Panc1 (cell line): Measurements from ENCODE around the gene UTRN. TPM values are rescaled to one million over a fixed set of nuclear protein-coding genes. Genes with fewer than 3 reads are reported as not detected.
A peak's percentile ranks its signal among the peaks of the same experiment; 100 is the strongest.

ENCODE experiments used
- ATAC-seq: fragments of 200-7000 bp; cut with Tn5 transposase; 2 replicates; pipeline ENCODE4 v1.9.1; 2020; ENCODE audit warnings: mild to moderate bottlenecking, moderate library complexity
- BruUV-seq: library from RNA; stranded (reverse); fragments of 400-500 nt; replicated peaks from 2 replicates; lab custom pipeline; 2021; lab: Mats Ljungman, UMichigan
- CTCF ChIA-PET: fragments of 300-600 bp; sonication (Branson Sonifier 250); formaldehyde crosslinking; loops from one replicate; lab custom pipeline; 2022; ENCODE audit warnings: antibody characterized with exemption; lab: Charles Lee
- POLR2A ChIA-PET: fragments of 300-600 bp; sonication (Branson Sonifier 250); formaldehyde crosslinking; loops from one replicate; lab custom pipeline; 2022; ENCODE audit warnings: antibody characterized with exemption; lab: Charles Lee
- DNase-seq: peaks from one replicate; pipeline ENCODE4 v3.0.0-alpha.2; 2010; ENCODE audit warnings: low read depth, low spot score
- H3K27ac ChIP-seq: 2 replicates; pipeline ENCODE4 v1.5.1; 2011; ENCODE audit warnings: mild to moderate bottlenecking, low read length, inconsistent platforms
- H3K27me3 ChIP-seq: fragments of 200-500 bp; sonication (Bioruptor generic); 2 replicates; pipeline ENCODE4 v1.6.0; 2014; ENCODE audit warnings: low read length, inconsistent platforms; ENCODE audit not compliant: control insufficient read depth, insufficient read depth
- H3K36me3 ChIP-seq: fragments of 200-500 bp; sonication (Bioruptor generic); 2 replicates; pipeline ENCODE4 v1.5.1; 2014; ENCODE audit warnings: inconsistent platforms, mild to moderate bottlenecking, low read length, moderate library complexity; ENCODE audit not compliant: control insufficient read depth, insufficient read depth
- H3K4me1 ChIP-seq: 2 replicates; pipeline ENCODE4 v1.5.1; 2011; ENCODE audit warnings: inconsistent platforms, mild to moderate bottlenecking, low read length, moderate library complexity; ENCODE audit not compliant: control insufficient read depth, insufficient read depth
- H3K4me3 ChIP-seq, 2 experiments: 2 replicates each; pipeline ENCODE4 v1.5.1; 2011 to 2012; ENCODE audit warnings: low read depth in 2 of 2, low read length in 2 of 2, mild to moderate bottlenecking in 2 of 2, inconsistent platforms in 1 of 2, moderate library complexity in 1 of 2
- H3K9me3 ChIP-seq: fragments of 200-500 bp; sonication (Bioruptor generic); 2 replicates; pipeline ENCODE4 v1.5.1; 2014; ENCODE audit warnings: low read depth, mild to moderate bottlenecking, inconsistent platforms, low read length, moderate library complexity; ENCODE audit not compliant: control insufficient read depth, insufficient read depth
- CTCF ChIP-seq: fragments of 450-650 bp; IDR thresholded peaks from 2 replicates; pipeline ENCODE4 v1.5.1; 2017; ENCODE audit warnings: mild to moderate bottlenecking
- POLR2AphosphoS5 ChIP-seq: IDR thresholded peaks from 2 replicates; pipeline ENCODE4 v1.6.1; 2012; ENCODE audit warnings: mild to moderate bottlenecking, low read depth, low read length, moderate library complexity
- REST ChIP-seq, 2 experiments: IDR thresholded peaks; 2 replicates each; pipeline ENCODE4 v1.6.1; 2011 to 2012; ENCODE audit warnings: low read depth in 2 of 2, control low read depth in 1 of 2, low read length in 1 of 2, mild to moderate bottlenecking in 1 of 2, moderate library complexity in 1 of 2; ENCODE audit not compliant: insufficient read depth in 1 of 2
- SIN3A ChIP-seq: IDR thresholded peaks from 2 replicates; pipeline ENCODE4 v1.6.1; 2012; ENCODE audit warnings: low read depth, mild to moderate bottlenecking, low read length, moderate library complexity, borderline replicate concordance; ENCODE audit not compliant: insufficient read depth
- TCF7L2 ChIP-seq: IDR thresholded peaks from 2 replicates; pipeline ENCODE4 v1.6.1; 2011; ENCODE audit warnings: mild to moderate bottlenecking, low read depth, low read length, inconsistent platforms
- in situ Hi-C: cut with HindIII; loops from 2 replicates; pipeline ENCODE4 v1.10.0; 2016; ENCODE audit warnings: low sequenced_read_pairs, low pct_unique_long_range_greater_than_20kb
- intact Hi-C: fragments of 100-400 bp; cut with micrococcal nuclease; formaldehyde crosslinking; loops from one replicate; pipeline ENCODE4 v1.10.0; 2022; ENCODE audit not compliant: unreplicated experiment
- total RNA-seq: library from RNA; stranded (reverse); gene quantifications from one replicate; pipeline ENCODE4 v1.2.1, GENCODE V29; 2021; ENCODE audit not compliant: unreplicated experiment

The UTRN gene
- total RNA-seq, 1 experiment from 2014 or later, result 122 TPM

- intact Hi-C loops (no loop called here), in situ Hi-C loops (no loop called here)
- Histone ChIP-seq H3K27ac (peak overlapping the region; percentile 92), H3K36me3 (no peaks in the 10 kb centered on the region), H3K4me3 (peak overlapping the region; percentile 3 to 43; a peak in 3 of 4 replicates), H3K27me3 (no peaks in the 10 kb centered on the region), H3K4me1 (peaks cover 36% of the 10 kb centered on the region), H3K9me3 (peaks cover 8% of the 10 kb centered on the region; the same call in 1 of the 2 replicates)
- POLR2A ChIA-PET, result interaction anchor here (0.5 kb wide), 1 partner anchor 84 kb away, joined by 3 read pairs; no protein-coding TSS in a partner anchor
- no peak for TF ChIP-seq SIN3A
- TF ChIP-seq CTCF, result no peak
- no peak for TF ChIP-seq REST (IDR thresholded peaks at IDR 0.05; ENCODE audit: insufficient read depth in 1 of 2, low read depth in 2 of 2, low read length in 1 of 2)
- TF ChIP-seq TCF7L2, result no peak
- TF ChIP-seq POLR2AphosphoS5, result peak; percentile 28; the same call in 1 of the 2 replicates
- no TSS peak for BruUV-seq
- peak; percentile 80 for ATAC-seq
- no peak for DNase-seq
- CTCF ChIA-PET, result no interaction called here
Observed at GRCh38 chr6:144266091-144266649, 19.0 kb upstream of the UTRN start.

- H3K27me3 ChIP-seq, result no peaks in the 10 kb centered on the region
- TF ChIP-seq REST (IDR thresholded peaks at IDR 0.05; ENCODE audit: insufficient read depth in 1 of 2, low read depth in 2 of 2, low read length in 1 of 2), result no peak
- no peak for TF ChIP-seq SIN3A
- TF ChIP-seq TCF7L2, result no peak
- TF ChIP-seq CTCF, result no peak
- ChIA-PET CTCF (interaction anchor here (0.7 kb wide), 1 partner anchor 49 kb away, joined by 5 read pairs; no protein-coding TSS in a partner anchor), POLR2A (no interaction called here)
- DNase-seq, result no peak
- ATAC-seq, result no peak
- H3K36me3 ChIP-seq, result no peaks in the 10 kb centered on the region
- peak overlapping the region; percentile 45; the same call in 1 of the 2 replicates for H3K27ac ChIP-seq
- no peak overlapping the region for H3K4me3 ChIP-seq
- intact Hi-C loops, result no loop called here
- no TSS peak for BruUV-seq
- in situ Hi-C loops, result no loop called here
- 0 out of 2 replicates have a peak, but pooled peaks cover 4% of the 10 kb centered on the region for H3K9me3 ChIP-seq
- peaks cover 29% of the 10 kb centered on the region for H3K4me1 ChIP-seq
Observed at GRCh38 chr6:144268794-144269349, 16.3 kb upstream of the UTRN start.
